Gastrocnemius medialis (tissue), 4 donors: ENCODE measurements around the gene LRRC8D. TPM values are rescaled to one million over a fixed set of nuclear protein-coding genes. Genes with fewer than 3 reads are reported as not detected.
"Not testable (repeated sequence)": the region's sequence is repeated elsewhere in the genome, so short reads cannot be mapped to it uniquely, and the experiment has no call there.

Experiments
- ATAC-seq, 2 donors: fragments of 150-250 bp; one replicate each; pipeline ENCODE4 v1.9.1; 2016
- DNase-seq, 2 donors: peaks; one replicate each; pipeline ENCODE4 v3.0.0-alpha.2; 2019
- H3K27ac ChIP-seq, 4 donors: fragments of 200-600 bp; sonication (generic); 1 replicate in 1 of 4; 2 replicates in 3 of 4; pipeline ENCODE4 v1.5.1; 2016 to 2018; ENCODE audit warnings: mild to moderate bottlenecking in 2 of 4, moderate library complexity in 1 of 4
- H3K27me3 ChIP-seq, 3 donors: fragments of 200-600 bp; sonication (generic) in 2 of 3; 1 replicate in 1 of 3; 2 replicates in 2 of 3; pipeline versions ENCODE4 v1.5.1 to v1.6.0; 2016 to 2019; ENCODE audit warnings: mild to moderate bottlenecking in 1 of 3, moderate library complexity in 1 of 3
- H3K36me3 ChIP-seq, 2 donors: fragments of 200-600 bp; sonication (generic) in 1 of 2; one replicate each; pipeline ENCODE4 v1.5.1; 2017 to 2018
- H3K4me1 ChIP-seq, 2 donors: fragments of 200-600 bp; sonication (generic) in 1 of 2; one replicate each; pipeline ENCODE4 v1.5.1; 2016 to 2017; ENCODE audit warnings: mild to moderate bottlenecking in 2 of 2
- H3K4me3 ChIP-seq, 4 donors: fragments of 200-600 bp; sonication (generic) in 3 of 4; 1 replicate in 1 of 4; 2 replicates in 3 of 4; pipeline ENCODE4 v1.5.1; 2016 to 2019; ENCODE audit warnings: mild to moderate bottlenecking in 2 of 4
- H3K9me3 ChIP-seq, 3 donors: fragments of 200-600 bp; sonication (generic) in 2 of 3; 1 replicate in 1 of 3; 2 replicates in 2 of 3; pipeline ENCODE4 v1.5.1; 2016 to 2019
- POLR2A ChIP-seq, 2 donors: fragments of 450-650 bp; IDR thresholded peaks; one replicate each; pipeline ENCODE4 v1.6.1; 2017; ENCODE audit warnings: antibody characterized with exemption in 2 of 2, mild to moderate bottlenecking in 2 of 2, moderate library complexity in 2 of 2
- in situ Hi-C, 4 donors: fragments of 200-750 bp; cut with MboI; loops; one replicate each; pipeline versions ENCODE4 v1.15.0 to v1.8.0; 2017; ENCODE audit warnings: low sequenced_read_pairs in 4 of 4
- intact Hi-C: fragments of 100-400 bp; cut with DNase I; formaldehyde crosslinking; loops from one replicate; pipeline ENCODE4 v1.15.1; 2023; ENCODE audit warnings: low total_unique reads
- total RNA-seq, 4 donors: library from RNA; depleted of rRNA; stranded (reverse); fragments of >200 nt; gene quantifications; one replicate each; pipeline versions ENCODE4 v1.1.0 to v1.2.3, GENCODE V29; 2016
- TF ChIP-seq, protein P1 (sequence below), 5 experiments: fragments of 450-650 bp in 3 of 5; fragments of 200-600 bp in 2 of 5; sonication (generic) in 2 of 5; IDR thresholded peaks in 4 of 5; conservative IDR thresholded peaks in 1 of 5; 1 replicate in 4 of 5; 2 replicates in 1 of 5; pipeline ENCODE4 v1.5.1; 2016 to 2019; ENCODE audit warnings: antibody characterized with exemption in 5 of 5, mild to moderate bottlenecking in 3 of 5, moderate library complexity in 3 of 5

Gene LRRC8D
- total RNA-seq, 4 donors from 2014 or later: 3.0 to 15.0 (median 9.2) TPM

DNA sequence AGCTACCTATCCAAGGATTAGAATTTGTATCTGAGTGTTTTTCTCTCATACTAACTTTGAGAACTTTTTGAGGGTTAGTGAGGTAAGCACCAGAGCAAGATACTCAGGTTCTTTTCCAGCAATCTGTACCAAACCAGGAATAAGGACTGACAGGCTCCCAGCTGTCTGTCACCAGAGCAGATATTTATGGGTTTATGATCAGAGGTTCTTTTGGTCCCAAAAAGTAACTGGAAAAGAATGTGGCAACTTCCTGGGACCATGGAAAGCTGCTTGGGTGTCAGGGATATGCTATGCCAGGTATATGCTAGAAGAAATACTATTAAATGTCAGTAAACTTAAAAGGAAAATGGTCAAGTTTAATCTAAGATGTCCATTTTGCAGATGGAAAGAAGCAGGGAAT is 98.3 kb downstream of the LRRC8D start:
- no peak for DNase-seq
- Histone ChIP-seq H3K27me3 (no peaks in the 10 kb centered on the region), H3K4me3 (no peak overlapping the region), H3K4me1 (peaks cover 11 to 34% of the 10 kb centered on the region in 2 donors), H3K36me3 (no peaks in the 10 kb centered on the region), H3K9me3 (no peaks in the 10 kb centered on the region), H3K27ac (peak overlapping the region in 3 of 4 donors; percentile 50 to 75 (median 60))
- in situ Hi-C loops (no loop called here), intact Hi-C loops (loop anchor here (5.0 kb wide), 1 partner anchor 97 kb away; the partner anchor contains the start of gene LRRC8D)
- TF ChIP-seq POLR2A (IDR thresholded peaks at IDR 0.05): no peak
- no peak for ATAC-seq

DNA sequence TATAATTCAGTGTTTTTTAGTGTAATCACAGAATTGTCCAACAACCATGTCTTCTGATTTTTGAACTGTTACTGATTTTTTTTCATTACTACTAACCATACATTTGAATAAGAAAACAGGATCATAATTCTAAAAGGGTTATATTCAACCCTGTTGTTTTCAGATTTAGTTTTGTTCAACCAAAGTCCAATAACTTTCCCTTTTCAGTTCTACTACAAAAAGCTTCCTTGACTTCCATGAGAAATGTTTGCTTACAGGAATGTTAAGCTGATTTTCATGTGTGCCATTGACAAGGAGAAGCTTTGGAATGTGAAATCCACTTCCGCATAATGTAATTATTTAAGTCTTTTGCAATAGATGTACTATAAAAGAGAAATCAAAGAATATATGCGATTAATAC is 102.1 kb downstream of the LRRC8D start:
- intact Hi-C loops (no loop called here), in situ Hi-C loops (loop anchor here in 1 of 4 donors (10.0 kb wide), 1 partner anchor 68 kb away; no protein-coding TSS in a partner anchor)
- no peak overlapping the region for H3K4me3 ChIP-seq
- TF ChIP-seq, protein P1, sequence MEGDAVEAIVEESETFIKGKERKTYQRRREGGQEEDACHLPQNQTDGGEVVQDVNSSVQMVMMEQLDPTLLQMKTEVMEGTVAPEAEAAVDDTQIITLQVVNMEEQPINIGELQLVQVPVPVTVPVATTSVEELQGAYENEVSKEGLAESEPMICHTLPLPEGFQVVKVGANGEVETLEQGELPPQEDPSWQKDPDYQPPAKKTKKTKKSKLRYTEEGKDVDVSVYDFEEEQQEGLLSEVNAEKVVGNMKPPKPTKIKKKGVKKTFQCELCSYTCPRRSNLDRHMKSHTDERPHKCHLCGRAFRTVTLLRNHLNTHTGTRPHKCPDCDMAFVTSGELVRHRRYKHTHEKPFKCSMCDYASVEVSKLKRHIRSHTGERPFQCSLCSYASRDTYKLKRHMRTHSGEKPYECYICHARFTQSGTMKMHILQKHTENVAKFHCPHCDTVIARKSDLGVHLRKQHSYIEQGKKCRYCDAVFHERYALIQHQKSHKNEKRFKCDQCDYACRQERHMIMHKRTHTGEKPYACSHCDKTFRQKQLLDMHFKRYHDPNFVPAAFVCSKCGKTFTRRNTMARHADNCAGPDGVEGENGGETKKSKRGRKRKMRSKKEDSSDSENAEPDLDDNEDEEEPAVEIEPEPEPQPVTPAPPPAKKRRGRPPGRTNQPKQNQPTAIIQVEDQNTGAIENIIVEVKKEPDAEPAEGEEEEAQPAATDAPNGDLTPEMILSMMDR (IDR thresholded peaks at IDR 0.05 in 4 of 5, conservative IDR thresholded peaks at IDR 0.05 in 1 of 5): no peak
- TF ChIP-seq POLR2A (IDR thresholded peaks at IDR 0.05): no peak
- H3K27me3 ChIP-seq: no peaks in the 10 kb centered on the region
- no peaks in the 10 kb centered on the region for H3K9me3 ChIP-seq
- DNase-seq (no peak), ATAC-seq (no peak)
- no peak overlapping the region for H3K27ac ChIP-seq
- H3K36me3 ChIP-seq: no peaks in the 10 kb centered on the region
- H3K4me1 ChIP-seq: peaks cover 5 to 31% of the 10 kb centered on the region in 2 donors

DNA sequence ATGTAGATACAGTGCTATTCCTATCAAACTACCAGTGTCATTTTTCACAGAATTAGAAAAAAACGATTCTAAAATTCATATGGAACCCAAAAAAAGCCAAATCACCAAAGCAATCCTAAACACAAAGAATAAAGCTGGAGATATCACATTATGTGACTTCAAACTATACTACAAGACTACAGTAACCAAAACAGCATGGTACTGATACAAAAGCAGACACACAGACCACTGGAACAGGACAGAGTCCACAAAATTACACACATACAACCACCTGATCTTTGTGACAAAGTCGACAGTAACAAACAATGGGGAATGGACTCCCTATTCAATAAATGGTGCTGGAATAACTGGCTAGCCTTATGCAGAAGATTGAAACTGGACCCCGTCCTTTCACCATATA is 102.7 kb downstream of the LRRC8D start:
- ATAC-seq: no peak
- in situ Hi-C loops: loop anchor here in 1 of 4 donors (10.0 kb wide), 1 partner anchor 69 kb away; no protein-coding TSS in a partner anchor
- no peaks in the 10 kb centered on the region for H3K36me3 ChIP-seq
- DNase-seq: no peak
- no peak for TF ChIP-seq POLR2A (IDR thresholded peaks at IDR 0.05)
- TF ChIP-seq, protein P1 (IDR thresholded peaks at IDR 0.05 in 4 of 5, conservative IDR thresholded peaks at IDR 0.05 in 1 of 5): no peak
- no peaks in the 10 kb centered on the region for H3K9me3 ChIP-seq
- intact Hi-C loops: no loop called here
- H3K27me3 ChIP-seq: no peaks in the 10 kb centered on the region
- H3K27ac ChIP-seq: no peak overlapping the region
- no peak overlapping the region for H3K4me3 ChIP-seq
- peaks cover 1 to 26% of the 10 kb centered on the region in 2 donors for H3K4me1 ChIP-seq

DNA sequence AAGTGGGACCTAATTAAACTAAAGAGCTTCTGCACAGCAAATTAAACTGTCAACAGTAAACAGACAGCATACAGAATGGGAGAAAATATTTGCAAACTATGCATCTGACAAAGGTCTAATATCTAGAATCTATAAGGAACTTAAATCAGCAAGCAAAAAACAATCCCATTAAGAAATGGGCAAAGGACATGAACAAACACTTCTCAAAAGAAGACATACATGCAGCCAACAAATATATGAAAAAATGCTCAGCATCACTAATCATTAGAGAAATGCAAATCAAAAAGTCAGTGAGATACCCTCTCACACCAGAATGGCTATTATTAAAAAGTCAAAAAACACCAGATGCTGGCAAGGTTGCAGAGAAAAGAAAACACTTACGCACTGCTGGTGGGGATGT is 103.2 kb downstream of the LRRC8D start:
- H3K4me3 ChIP-seq, ATAC-seq, H3K9me3 ChIP-seq, H3K36me3 ChIP-seq, H3K27ac ChIP-seq, H3K27me3 ChIP-seq, intact Hi-C loops, DNase-seq: not testable (repeated sequence)
- in situ Hi-C loops: loop anchor here in 1 of 4 donors (10.0 kb wide), 1 partner anchor 69 kb away; no protein-coding TSS in a partner anchor
- H3K4me1 ChIP-seq: peaks cover 1 to 24% of the 10 kb centered on the region in 2 donors

DNA sequence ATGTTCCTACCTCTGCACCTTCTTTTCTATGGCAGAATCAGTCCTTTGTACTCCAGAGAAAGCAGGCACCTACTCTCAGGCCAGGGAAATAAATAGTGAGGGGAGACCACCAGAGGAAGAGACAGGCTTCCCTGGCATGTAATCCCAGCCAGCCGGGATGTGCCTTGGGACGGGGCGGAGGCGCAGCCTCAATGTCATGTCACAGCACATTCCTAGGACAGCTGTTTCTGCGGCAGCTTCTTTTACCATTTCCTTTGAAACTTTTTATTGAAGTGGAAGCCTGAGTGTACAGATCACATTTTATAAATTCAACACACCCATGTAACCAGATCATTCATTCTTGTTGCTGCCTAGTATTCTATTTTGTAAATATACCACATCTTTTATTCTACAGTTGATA is 106.2 kb downstream of the LRRC8D start:
- TF ChIP-seq, protein P1 (IDR thresholded peaks at IDR 0.05 in 4 of 5, conservative IDR thresholded peaks at IDR 0.05 in 1 of 5): no peak
- TF ChIP-seq POLR2A (IDR thresholded peaks at IDR 0.05): no peak
- ATAC-seq (peak in 1 of 2 donors; percentile 33), DNase-seq (no peak)
- intact Hi-C loops: loop anchor here (5.0 kb wide), 1 partner anchor 85 kb away; no protein-coding TSS in a partner anchor
- H3K4me3 ChIP-seq: no peak overlapping the region
- H3K4me1 ChIP-seq: peaks cover 7 to 17% of the 10 kb centered on the region in 2 donors
- H3K27me3 ChIP-seq: no peaks in the 10 kb centered on the region
- in situ Hi-C loops: loop anchor here in 1 of 4 donors (10.0 kb wide), 1 partner anchor 72 kb away; no protein-coding TSS in a partner anchor
- no peaks in the 10 kb centered on the region for H3K36me3 ChIP-seq
- no peaks in the 10 kb centered on the region for H3K9me3 ChIP-seq
- H3K27ac ChIP-seq: no peak overlapping the region
